OCI-LY7 (cell line): ENCODE data around the gene MED27.

Experiments
- CTCF ChIP-seq: fragments of 200-600 bp; sonication (generic); conservative IDR thresholded peaks from 2 replicates; pipeline ENCODE4 v1.5.1; 2014; ENCODE audit warnings: mild to moderate bottlenecking, antibody characterized with exemption, low read length, moderate library complexity, mixed read lengths
- EZH2phosphoT487 ChIP-seq: fragments of 200-600 bp; sonication (generic); IDR thresholded peaks from 2 replicates; pipeline ENCODE4 v1.6.1; 2018; ENCODE audit warnings: low read depth, borderline replicate concordance, mild to moderate bottlenecking, mixed run types, antibody characterized with exemption, low read length, moderate library complexity, mixed read lengths

DNA sequence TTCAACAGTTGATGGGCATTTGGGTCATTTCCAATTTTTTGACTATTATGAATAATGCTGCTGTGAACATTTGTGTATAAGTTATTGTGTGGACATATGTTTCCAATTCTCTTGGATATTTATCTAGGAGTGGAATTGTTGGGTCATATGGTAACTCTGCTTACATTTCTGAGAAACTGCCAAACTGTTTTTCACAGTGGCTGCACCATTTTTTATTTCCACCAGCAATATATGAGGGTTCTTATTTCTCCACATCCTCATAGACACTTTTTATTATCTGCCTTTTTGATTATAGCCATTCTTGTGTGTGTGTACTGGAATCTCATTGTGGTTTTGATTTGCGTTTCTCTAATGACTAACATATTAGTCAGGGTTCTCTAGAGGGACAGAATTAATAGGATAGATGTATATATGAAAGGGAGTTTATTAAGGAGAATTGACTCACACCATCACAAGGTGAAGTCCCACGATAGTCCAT lies 14.7 kb upstream of the MED27 start:
- TF ChIP-seq CTCF (no peak), EZH2phosphoT487 (no peak)
